ENCODE data around the gene FAM217A.

FAM217A gene

GRCh38 chr6:4085332-4085700, 6.4 kb upstream of the FAM217A start:
- no peak for DNase-seq (ENCODE audit: low read depth in 4 of 4, low spot score in 1 of 4)

- no peak for DNase-seq (ENCODE audit: low read depth in 4 of 4, low spot score in 1 of 4)
Measured at GRCh38 chr6:4084444-4085331, 5.8 kb upstream of the FAM217A start.

GRCh38 chr6:4074478-4075235, 4.3 kb downstream of the FAM217A start:
- no peak for DNase-seq (ENCODE audit: low read depth in 4 of 4, low spot score in 1 of 4)

DNA sequence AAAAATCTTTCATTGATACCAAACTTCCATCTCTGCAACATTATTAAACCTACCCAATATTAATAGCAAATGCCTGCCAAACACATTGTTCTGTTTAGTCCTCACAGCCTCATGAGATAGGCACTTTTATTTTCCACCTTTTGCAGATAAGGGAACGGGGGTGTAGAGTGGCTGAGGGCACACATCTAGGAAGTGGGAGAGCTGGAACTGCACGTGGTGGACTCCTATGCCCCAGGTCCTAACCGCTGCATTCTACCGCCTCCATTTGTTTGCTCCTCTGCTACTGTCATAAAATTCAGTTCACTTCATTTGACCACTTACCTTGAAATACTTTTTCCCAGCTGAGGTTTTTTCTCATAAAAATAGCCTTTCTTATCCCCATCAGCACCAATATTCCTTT, 7.6 kb downstream of the FAM217A start:
- DNase-seq (ENCODE audit: low read depth in 4 of 4, low spot score in 1 of 4) = no peak

DNA sequence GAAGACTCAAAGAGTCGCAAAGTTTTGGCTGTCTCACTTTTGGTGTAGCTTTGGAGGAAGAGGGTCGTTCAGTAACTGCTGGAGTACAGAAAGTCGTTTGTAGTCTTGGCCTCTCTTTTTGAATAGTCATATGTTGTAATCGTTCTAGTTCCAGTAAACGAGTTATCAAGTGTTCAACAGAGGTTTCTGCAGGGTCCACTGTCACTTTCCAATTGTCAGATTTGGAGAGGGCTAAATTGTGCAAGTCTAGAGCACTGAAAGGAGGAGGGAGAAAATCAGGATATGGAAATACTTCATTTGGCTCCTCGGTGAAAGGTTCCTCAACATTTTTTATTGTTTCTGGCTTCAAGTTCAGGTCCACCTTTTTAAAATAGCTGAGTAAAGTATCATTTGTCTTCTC, 9.7 kb downstream of the FAM217A start:
- no peak for DNase-seq (ENCODE audit: low read depth in 4 of 4, low spot score in 1 of 4)

DNA sequence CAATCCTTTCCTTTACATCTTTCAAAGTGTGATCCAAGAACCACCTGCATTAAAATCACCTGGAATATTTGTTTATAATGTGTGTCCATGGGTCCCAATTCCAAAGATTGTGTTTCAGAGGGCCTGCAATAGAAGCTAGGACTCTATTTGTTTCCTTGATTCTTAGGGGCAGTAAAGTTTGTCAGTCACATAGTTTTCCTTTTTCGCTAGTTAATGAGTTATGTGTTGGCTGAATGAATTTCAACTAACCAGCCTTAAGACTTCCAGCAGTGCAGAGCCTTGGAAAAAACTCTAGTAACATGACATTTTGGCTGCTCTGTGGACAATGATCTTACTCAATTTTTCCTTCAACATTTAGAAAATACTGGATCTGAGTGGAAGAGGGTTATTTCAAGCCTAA, 11.3 kb downstream of the FAM217A start:
- DNase-seq (ENCODE audit: low read depth in 4 of 4, low spot score in 1 of 4) = no peak

DNA sequence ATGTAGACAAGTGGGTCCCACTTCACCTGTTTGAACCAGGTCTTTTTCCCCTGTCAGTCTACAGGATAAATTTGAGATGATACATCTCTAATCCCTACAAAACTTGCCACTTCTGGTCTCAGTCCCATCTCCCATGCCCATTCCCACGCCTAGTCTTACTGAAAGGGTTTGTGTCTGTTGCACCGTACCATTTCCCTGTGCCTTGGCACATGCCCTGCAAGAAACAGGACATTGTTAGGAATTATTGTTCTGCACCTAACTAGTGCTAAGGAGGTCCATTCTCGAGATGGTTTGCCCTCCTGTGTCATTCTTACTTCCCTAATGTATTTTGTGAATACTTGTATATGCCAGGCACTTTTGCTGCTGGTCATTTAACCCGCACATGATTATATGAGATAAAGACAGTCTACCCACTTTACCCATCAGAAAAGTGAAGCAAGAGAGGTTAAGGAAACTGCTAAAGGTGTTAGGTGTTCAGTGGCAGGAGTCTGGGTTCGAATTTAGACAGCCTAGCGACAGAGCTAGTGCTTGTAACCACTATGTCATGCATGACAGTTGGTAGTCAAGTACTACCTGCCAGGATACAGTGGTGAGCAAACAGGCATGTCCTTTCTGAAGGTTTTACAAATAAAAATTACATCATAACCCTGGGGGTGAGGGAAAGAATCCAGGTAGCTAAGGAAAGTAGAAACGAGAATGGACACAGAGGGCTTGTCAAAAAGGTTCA, 12.7 kb downstream of the FAM217A start:
- DNase-seq (ENCODE audit: low read depth in 4 of 4, low spot score in 1 of 4) = no peak

DNA sequence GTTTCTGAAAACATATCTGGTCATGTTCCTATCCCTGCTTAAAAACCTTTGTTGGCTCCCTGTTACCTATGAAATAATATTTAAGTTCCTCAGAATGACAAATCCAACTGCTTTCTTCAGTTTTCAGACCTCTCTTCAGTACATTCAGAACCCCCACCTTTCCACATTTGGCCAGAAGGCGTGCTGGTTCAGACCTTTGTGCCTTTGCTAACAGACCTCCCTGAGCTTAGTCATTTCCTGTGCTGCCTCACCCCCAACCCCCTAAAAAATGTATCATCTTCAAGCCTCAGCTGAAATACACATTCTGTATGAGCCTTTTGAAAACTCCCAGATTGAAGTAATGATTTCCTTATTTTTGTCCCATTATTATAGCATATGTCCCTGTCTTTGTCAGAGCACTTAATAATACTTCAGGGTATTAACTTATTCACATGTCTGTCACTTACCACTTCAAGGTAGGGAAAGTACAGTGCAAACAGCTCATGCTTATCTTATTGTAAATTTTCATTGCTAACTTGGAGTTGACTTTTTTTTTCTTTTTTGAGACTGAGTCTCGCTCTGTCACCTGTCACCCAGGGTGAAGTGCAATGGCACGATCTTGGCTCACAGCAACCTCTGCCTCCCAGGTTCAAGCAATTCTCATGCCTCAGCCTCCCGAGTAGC, 19.7 kb downstream of the FAM217A start:
- peak in 3 of 4 experiments; percentile 25 to 41 (median 39) for DNase-seq (ENCODE audit: low read depth in 4 of 4, low spot score in 1 of 4)

DNA sequence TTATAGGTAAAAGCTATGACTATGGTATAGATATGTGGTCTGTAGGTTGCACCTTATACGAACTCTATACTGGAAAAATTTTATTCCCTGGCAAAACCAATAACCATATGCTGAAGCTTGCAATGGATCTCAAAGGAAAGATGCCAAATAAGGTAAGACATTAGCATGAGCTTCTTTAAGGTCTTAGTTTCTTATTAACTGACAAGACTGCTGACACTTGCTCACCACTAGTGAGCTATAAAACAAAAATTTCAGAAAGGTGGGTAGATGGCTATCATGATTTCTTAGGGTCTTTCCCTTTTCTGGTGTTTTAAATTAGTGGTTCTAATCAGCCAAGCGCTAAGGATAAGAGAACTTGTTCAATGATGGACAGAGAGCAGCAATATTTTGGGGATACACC, 21.9 kb downstream of the FAM217A start:
- DNase-seq (ENCODE audit: low read depth in 4 of 4, low spot score in 1 of 4) = no peak

DNA sequence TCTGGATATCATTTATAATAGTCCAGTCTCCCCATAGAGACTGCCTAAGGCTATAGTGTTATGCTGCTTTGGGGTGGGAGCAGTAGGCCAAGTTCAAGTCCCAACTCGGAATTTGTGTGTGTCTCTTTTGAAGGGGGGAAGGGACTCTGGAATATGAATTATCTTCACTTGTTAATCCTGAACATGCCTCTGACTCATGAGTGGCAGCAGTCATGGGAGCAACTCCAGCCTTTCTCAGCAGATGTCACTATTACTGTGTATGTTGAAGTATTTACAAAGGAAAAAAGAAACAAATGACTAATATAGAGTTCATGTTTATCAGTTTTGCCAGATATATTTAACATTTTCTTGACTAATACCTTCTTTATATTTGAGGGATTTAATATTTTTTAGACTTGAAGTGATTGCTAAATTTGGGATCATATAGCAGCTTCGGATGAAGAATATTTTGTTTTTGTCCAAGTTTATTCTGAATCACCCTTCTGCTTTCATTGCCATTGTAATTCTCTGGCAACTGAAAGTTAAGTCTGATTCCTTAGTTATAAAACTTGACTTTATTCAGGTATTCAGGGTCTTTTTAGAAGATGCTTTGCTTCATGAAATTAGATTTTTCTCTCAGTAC, 23.4 kb downstream of the FAM217A start:
- no peak for DNase-seq (ENCODE audit: low read depth in 4 of 4, low spot score in 1 of 4)

GRCh38 chr6:4049246-4049645, 29.7 kb downstream of the FAM217A start:
- no peak for DNase-seq (ENCODE audit: low read depth in 4 of 4, low spot score in 1 of 4)

- DNase-seq (ENCODE audit: low read depth in 4 of 4, low spot score in 1 of 4) = no peak
Measured at GRCh38 chr6:4041480-4041879, 37.5 kb downstream of the FAM217A start.

- no peak for DNase-seq (ENCODE audit: low read depth in 4 of 4, low spot score in 1 of 4)
Measured at GRCh38 chr6:4039348-4039747, 39.6 kb downstream of the FAM217A start.

DNA sequence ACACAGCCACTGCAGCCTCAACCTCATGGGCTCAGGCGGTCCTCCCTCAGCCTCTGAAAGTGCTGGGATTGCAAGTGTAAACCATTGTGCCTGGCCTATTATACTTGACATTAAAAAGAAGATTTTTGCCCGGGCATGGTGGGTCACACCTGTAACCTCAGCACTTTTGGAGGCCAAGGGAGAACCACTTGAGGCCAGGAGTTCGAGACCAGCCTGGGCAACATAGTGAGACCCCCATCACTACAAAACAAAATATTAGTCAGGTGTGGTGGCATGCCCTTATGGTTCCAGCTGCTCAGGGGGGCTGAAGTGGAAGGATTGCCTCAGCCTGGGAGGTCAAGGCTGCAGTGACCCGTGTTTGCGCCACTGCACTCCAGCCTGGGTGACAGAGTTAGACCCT, 42.4 kb downstream of the FAM217A start:
- DNase-seq (ENCODE audit: low read depth in 4 of 4, low spot score in 1 of 4) = no peak

DNA sequence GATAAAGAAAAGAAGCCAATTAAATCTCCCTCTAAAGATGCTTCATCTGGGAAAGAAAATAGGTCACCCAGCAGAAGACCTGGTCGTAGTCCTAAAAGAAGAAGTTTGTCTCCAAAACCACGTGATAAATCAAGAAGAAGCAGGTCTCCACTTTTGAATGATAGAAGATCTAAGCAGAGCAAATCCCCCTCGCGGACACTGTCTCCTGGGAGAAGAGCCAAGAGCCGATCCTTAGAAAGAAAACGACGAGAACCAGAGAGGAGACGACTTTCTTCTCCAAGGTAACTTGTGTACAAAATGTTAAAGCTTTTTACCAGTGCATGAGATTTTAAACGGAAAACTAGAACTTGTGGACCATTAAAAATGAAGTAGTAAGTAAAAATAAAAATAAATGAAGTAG, 46.5 kb downstream of the FAM217A start:
- no peak for DNase-seq (ENCODE audit: low read depth in 4 of 4, low spot score in 1 of 4)

GRCh38 chr6:4031442-4031841, 47.5 kb downstream of the FAM217A start:
- DNase-seq (ENCODE audit: low read depth in 4 of 4, low spot score in 1 of 4) = no peak

GRCh38 chr6:4030669-4031068, 48.3 kb downstream of the FAM217A start:
- DNase-seq (ENCODE audit: low read depth in 4 of 4, low spot score in 1 of 4) = no peak

- no peak for DNase-seq (ENCODE audit: low read depth in 4 of 4, low spot score in 1 of 4)
Measured at GRCh38 chr6:4029687-4030086, 49.2 kb downstream of the FAM217A start.

- no peak for DNase-seq (ENCODE audit: low read depth in 4 of 4, low spot score in 1 of 4)
Measured at GRCh38 chr6:4028051-4028450, 50.9 kb downstream of the FAM217A start.

- DNase-seq (ENCODE audit: low read depth in 4 of 4, low spot score in 1 of 4) = no peak
Measured at GRCh38 chr6:4025681-4026080, 53.3 kb downstream of the FAM217A start.

GRCh38 chr6:4023240-4023639, 55.7 kb downstream of the FAM217A start:
- no peak for DNase-seq (ENCODE audit: low read depth in 4 of 4, low spot score in 1 of 4)

Data from stimulated activated CD4-positive, alpha-beta T cell treated with anti-CD3 and anti-CD28 coated beads, Interleukin-1b, Interleukin-23, amount 100 ng/mL, for 24 hours (primary cell).